Stomach (tissue), 9 donors: ENCODE results near the gene DCAKD. TPM values are rescaled to one million over a fixed set of nuclear protein-coding genes. Genes with fewer than 3 reads are reported as not detected.

Source experiments
- DNase-seq, 2 donors: peaks; one replicate each; pipeline versions ENCODE4 v3.0.0 to v3.0.0-alpha.2; 2013 to 2019
- H3K27ac ChIP-seq, 5 donors: fragments of 200-600 bp in 4 of 5; sonication (generic) in 4 of 5; one replicate each; pipeline ENCODE4 v1.5.1; 2013 to 2019; ENCODE audit warnings: mild to moderate bottlenecking in 1 of 5, moderate library complexity in 1 of 5
- H3K27me3 ChIP-seq, 3 donors: fragments of 200-600 bp; sonication (generic); one replicate each; pipeline ENCODE4 v1.5.1; 2017 to 2019; ENCODE audit warnings: mixed run types in 1 of 3
- H3K36me3 ChIP-seq, 4 donors: fragments of 200-600 bp; sonication (generic); 1 replicate in 3 of 4; 2 replicates in 1 of 4; pipeline ENCODE4 v1.5.1; 2016 to 2019
- H3K4me1 ChIP-seq, 4 donors: fragments of 200-600 bp; sonication (generic); one replicate each; pipeline ENCODE4 v1.5.1; 2016 to 2019
- H3K4me3 ChIP-seq, 4 donors: fragments of 200-600 bp; sonication (generic) in 3 of 4; one replicate each; pipeline ENCODE4 v1.5.1; 2016 to 2019; ENCODE audit warnings: mild to moderate bottlenecking in 1 of 4
- H3K9me3 ChIP-seq, 4 donors: fragments of 200-600 bp; sonication (generic); one replicate each; pipeline ENCODE4 v1.5.1; 2016 to 2019
- CTCF ChIP-seq, 7 experiments: fragments of 450-650 bp in 4 of 7; fragments of 200-600 bp in 3 of 7; sonication (generic) in 3 of 7; IDR thresholded peaks; one replicate each; pipeline ENCODE4 v1.5.1; 2016 to 2019; ENCODE audit warnings: antibody characterized with exemption in 7 of 7, control low read depth in 2 of 7, mild to moderate bottlenecking in 1 of 7
- EP300 ChIP-seq: sonication (generic); formaldehyde crosslinking; IDR thresholded peaks from one replicate; pipeline ENCODE4 v1.6.1; 2017; ENCODE audit warnings: antibody characterized with exemption
- POLR2A ChIP-seq, 4 donors: fragments of 450-650 bp; IDR thresholded peaks; one replicate each; pipeline ENCODE4 v1.6.1; 2016; ENCODE audit warnings: antibody characterized with exemption in 4 of 4, control low read depth in 2 of 4, mild to moderate bottlenecking in 1 of 4, moderate library complexity in 1 of 4
- POLR2AphosphoS5 ChIP-seq, 3 donors: sonication (generic); formaldehyde crosslinking; IDR thresholded peaks; one replicate each; pipeline ENCODE4 v1.6.1; 2016; ENCODE audit warnings: antibody characterized with exemption in 3 of 3
- WGBS, 5 donors: extraction: QIAGEN DNeasy Blood & Tissue Kit in 3 of 5; methylation state at CpG; one replicate each; pipeline versions ENCODE4 v1.1.5 to v1.1.7; 2013 to 2018; 5-methylcytosine and 5-hydroxymethylcytosine counted together
- intact Hi-C: fragments of 100-400 bp; cut with DNase I; formaldehyde crosslinking; loops from one replicate; pipeline ENCODE4 v1.15.1; 2023; ENCODE audit warnings: low total_unique reads
- polyA plus RNA-seq, 3 donors: library from polyadenylated mRNA; stranded (reverse); fragments of 200-250 nt; gene quantifications; one replicate each; pipeline ENCODE4 v1.2.3, GENCODE V29; 2013
- total RNA-seq, 5 donors: library from RNA; depleted of rRNA; stranded (reverse); fragments of >200 nt; gene quantifications; one replicate each; pipeline versions ENCODE4 v1.1.0 to v1.2.3, GENCODE V29; 2014 to 2016
- donor health status: healthy with polysubstance abuse.
- donor health status: Bipolar disorder and iron deficiency.
- donor health status: healthy.

The DCAKD gene
- total and polyA plus RNA-seq, 8 donors = 2.3 to 22.9 (median 13.2) TPM

DNA sequence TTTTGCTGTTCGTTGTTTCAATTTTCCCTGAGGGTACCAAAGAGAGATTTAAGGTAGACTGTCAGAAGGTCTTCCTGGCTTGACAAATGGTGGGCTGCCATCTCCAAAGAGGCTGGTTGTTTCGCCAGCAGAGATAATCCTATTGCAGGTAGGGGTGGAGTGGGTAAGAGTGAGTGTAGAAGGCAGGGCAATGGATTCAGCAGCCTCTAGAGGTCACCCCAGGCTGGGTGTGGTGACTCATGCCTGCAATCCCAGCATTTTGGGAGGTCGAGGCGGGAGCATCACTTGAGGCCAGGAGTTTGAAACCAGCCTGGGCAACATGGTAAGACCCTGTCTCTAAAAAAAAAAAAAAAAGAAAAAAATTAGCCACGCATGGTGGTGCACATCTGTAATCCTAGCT is 34.6 kb downstream of the DCAKD start:
- Histone ChIP-seq H3K4me1 (peaks cover 30 to 51% (median 39%) of the 10 kb centered on the region in 4 donors), H3K9me3 (no peaks in the 10 kb centered on the region), H3K27me3 (peaks cover 0 to 35% (median 13%) of the 10 kb centered on the region in 3 donors), H3K36me3 (no peaks in the 10 kb centered on the region), H3K27ac (no peak overlapping the region), H3K4me3 (no peak overlapping the region)
- no peak for TF ChIP-seq EP300
- TF ChIP-seq CTCF (IDR thresholded peaks at IDR 0.05) = peak in 1 of 7 experiments; percentile 8
- TF ChIP-seq POLR2A (IDR thresholded peaks at IDR 0.05) = no peak
- no peak for TF ChIP-seq POLR2AphosphoS5 (IDR thresholded peaks at IDR 0.05)
- WGBS, 5 donors = 61 to 72% (median 65%) methylated on average over 5 of the region's 5 CpGs
- no peak for DNase-seq
- intact Hi-C loops = no loop called here

- intact Hi-C loops = no loop called here
- WGBS, 5 donors = 50 to 58% (median 52%) methylated on average over 7 of the region's 7 CpGs
- no peak overlapping the region for H3K27ac ChIP-seq
Observed at GRCh38 chr17:45016237-45016636, 35.2 kb downstream of the DCAKD start.

DNA sequence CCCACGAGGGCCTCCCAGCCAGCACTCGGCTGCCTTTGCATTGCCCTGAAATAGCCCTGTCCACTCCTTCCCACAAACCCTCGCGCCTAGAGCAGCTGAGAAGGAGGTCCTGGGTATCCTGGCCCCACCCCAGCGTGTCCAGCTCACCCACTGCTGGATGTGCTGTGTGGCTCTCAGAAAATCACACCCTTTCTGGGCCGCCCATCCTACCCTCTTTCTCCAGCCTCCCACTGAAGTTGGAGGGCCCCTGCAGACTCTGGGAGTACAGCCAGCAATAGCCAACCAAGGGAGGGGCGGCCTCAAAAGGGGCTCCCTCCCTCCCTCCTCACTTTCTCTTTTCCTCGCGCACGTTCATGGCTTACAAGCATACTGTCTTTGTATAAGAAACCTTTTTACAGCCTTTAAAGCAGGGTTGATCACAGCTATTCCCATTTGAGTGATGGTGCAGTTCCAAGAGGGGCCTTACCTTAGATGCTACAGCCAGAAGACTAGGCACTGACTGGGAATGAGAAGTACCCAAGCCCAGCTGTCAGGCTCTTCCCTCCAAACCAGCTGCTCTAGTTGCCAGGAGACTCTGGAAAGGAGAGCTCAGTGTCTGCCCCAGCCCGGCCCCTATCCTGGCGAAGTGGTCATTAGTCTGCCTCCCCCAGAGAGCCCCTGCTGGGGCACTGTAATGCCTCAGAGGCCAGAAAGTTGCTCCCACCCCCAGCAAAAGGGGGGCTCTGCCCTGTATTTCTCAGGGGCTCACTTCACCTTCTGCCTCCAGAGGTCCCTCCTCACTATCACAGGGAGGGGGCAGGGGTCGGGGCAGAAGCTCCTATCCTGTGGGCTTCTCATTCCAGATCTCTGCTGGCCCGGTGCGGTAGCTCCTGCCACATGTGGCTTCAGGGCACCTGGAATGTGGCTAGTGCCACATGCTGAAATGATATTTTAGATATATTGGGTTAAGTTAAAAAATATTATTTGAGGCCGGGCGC is 38.1 kb downstream of the DCAKD start:
- DNase-seq = peak in 1 of 2 donors; percentile 69
- Histone ChIP-seq H3K4me1 (peaks cover 0 to 16% (median 6%) of the 10 kb centered on the region in 4 donors), H3K27ac (peak overlapping the region in 2 of 5 donors; percentile 7 to 30), H3K36me3 (no peaks in the 10 kb centered on the region), H3K9me3 (no peaks in the 10 kb centered on the region), H3K4me3 (no peak overlapping the region), H3K27me3 (peaks cover 0 to 15% (median 0%) of the 10 kb centered on the region in 3 donors)
- WGBS, 5 donors = 62 to 73% (median 67%) methylated on average over 14 to 17 of the region's 17 CpGs
- TF ChIP-seq POLR2AphosphoS5 (IDR thresholded peaks at IDR 0.05) (no peak), CTCF (IDR thresholded peaks at IDR 0.05) (no peak), EP300 (no peak), POLR2A (IDR thresholded peaks at IDR 0.05) (no peak)
- intact Hi-C loops = no loop called here

More at GRCh38 chr17:45016237-45016636, 35.2 kb downstream of the DCAKD start:
- H3K36me3 ChIP-seq = no peaks in the 10 kb centered on the region
- H3K4me3 ChIP-seq = no peak overlapping the region
- peaks cover 24 to 45% (median 33%) of the 10 kb centered on the region in 4 donors for H3K4me1 ChIP-seq
- TF ChIP-seq CTCF (IDR thresholded peaks at IDR 0.05) = no peak
- TF ChIP-seq EP300 = no peak
- TF ChIP-seq POLR2A (IDR thresholded peaks at IDR 0.05) = no peak
- no peak for TF ChIP-seq POLR2AphosphoS5 (IDR thresholded peaks at IDR 0.05)
- H3K27me3 ChIP-seq = peaks cover 0 to 29% (median 13%) of the 10 kb centered on the region in 3 donors
- DNase-seq = no peak
- H3K9me3 ChIP-seq = no peaks in the 10 kb centered on the region

GRCh38 chr17:45011767-45012166 is 39.7 kb downstream of the DCAKD start:
- peaks cover 0 to 12% (median 4%) of the 10 kb centered on the region in 4 donors for H3K4me1 ChIP-seq
- no peak overlapping the region for H3K27ac ChIP-seq
- TF ChIP-seq POLR2A (IDR thresholded peaks at IDR 0.05) (no peak), CTCF (IDR thresholded peaks at IDR 0.05) (no peak), EP300 (no peak), POLR2AphosphoS5 (IDR thresholded peaks at IDR 0.05) (no peak)
- peaks cover 0 to 12% (median 0%) of the 10 kb centered on the region in 3 donors for H3K27me3 ChIP-seq
- no peaks in the 10 kb centered on the region for H3K9me3 ChIP-seq
- H3K4me3 ChIP-seq = no peak overlapping the region
- no peak for DNase-seq
- H3K36me3 ChIP-seq = no peaks in the 10 kb centered on the region
- 86 to 100% (median 95%) methylated on average over 1 of the region's 1 CpG for WGBS, 5 donors
- intact Hi-C loops = no loop called here
